NCI-H82 (cell line): ENCODE results near the gene PPP1R3F.
"Not testable (repeated sequence)": the region's sequence is repeated elsewhere in the genome, so short reads cannot be mapped to it uniquely, and the experiment has no call there.

Experiments
- DNase-seq: peaks from one replicate; lab custom pipeline; 2025; lab: John Stamatoyannopoulos, UW

PPP1R3F gene

DNA sequence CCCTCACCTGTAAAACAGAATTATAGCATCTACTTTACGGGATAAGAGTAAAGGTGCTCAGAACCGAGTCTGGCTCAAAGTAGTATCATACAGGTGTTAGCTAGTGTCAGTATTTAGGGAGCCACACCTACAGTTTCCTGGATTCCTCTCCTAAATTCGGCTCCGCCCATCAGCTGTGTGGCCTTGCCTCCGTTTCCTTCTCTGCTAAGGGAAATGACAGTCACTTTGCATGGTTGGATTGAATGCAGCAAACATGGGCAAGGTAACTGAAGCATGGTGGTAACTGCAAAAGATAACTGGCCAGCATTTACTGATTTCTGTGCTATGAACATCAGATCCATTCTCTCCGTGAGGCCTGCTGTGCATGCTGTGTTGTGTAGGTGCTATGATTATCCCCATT is 2.8 kb downstream of the PPP1R3F start:
- DNase-seq = no peak

DNA sequence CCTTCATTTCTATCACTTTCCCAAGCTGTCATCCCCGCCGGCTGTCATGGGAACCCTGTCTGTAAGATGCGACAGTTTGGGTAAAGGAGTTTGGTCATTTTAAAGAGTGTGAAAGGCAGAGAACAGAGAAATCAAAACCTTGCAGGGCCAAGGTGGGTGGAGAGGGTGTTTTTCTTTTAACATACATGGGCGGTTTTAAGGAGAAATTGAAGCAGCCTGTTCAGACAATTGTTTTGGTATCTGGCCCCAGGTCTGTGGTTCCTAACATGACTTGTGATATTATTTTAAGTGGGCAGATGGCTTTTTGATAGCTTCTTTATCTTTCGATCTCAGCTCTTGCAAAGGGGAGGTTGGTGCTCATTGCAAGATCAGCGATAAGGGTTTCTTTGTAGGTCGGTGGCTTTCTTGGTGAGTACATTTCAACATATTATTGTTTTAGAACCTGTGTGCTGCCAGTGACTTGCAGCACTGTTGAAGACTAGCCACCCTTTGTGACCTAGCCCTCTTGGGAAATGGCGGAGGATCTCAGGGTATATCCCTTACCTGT is 3.7 kb downstream of the PPP1R3F start:
- DNase-seq = no peak

DNA sequence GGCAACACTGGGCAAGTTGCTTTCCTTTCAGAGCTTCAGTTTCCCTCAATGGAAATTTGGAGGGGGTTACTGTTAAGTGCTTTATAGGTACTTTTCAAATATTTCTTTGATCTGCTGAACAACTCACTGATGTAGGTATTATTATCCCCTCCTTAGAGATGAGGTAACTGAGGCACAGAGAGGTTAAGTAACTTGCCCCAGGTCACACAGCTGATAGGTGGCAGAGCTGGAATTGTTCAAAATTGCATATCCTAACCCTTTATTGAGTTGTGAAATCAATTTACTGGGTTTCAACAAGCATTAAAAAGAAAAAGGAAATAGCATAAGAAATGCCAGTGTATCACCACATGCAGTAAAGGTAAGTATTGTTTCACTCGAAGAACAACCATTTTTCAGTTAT is 6.6 kb downstream of the PPP1R3F start:
- no peak for DNase-seq

DNA sequence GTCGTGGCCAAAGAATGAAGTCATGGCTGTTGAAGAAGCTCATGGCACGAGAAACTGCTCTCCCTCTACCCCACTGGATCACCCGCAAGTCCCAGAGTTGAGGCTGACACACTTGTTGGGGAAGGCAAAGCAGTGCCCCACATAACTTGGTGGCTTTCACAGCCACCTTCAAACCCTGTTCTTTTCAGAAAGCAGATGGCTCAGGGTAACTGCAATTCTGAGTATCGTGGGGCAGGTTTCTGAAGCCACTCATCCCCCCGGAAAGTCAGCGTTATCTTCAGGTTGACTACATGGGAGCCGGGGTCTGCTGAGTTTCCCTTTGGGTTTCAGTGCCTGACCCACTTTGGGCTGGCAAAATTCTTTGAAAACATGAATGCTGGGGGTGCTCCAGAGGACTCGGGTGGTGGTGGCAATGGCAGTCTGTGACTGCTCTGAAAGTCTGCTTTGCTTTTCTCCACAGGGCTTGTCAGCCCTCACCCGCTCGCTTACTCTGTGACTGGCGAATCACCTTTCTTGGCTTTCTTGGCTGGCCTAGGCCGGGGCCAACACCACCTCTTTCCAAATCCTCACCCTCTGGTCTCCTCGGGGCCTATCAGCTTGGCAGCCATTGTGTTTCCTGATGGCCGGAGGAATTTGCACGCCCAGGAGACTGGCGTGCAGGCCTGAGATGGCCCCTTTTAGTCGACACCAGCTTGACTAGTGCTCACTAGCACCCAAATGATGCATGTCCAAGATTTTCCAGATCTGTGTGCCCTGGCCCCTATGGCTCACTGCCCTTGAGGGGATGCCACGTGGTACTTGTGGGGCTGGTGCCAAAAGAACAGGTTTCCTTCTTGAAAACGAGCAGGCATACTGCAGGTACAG is 7.3 kb downstream of the PPP1R3F start:
- no peak for DNase-seq

DNA sequence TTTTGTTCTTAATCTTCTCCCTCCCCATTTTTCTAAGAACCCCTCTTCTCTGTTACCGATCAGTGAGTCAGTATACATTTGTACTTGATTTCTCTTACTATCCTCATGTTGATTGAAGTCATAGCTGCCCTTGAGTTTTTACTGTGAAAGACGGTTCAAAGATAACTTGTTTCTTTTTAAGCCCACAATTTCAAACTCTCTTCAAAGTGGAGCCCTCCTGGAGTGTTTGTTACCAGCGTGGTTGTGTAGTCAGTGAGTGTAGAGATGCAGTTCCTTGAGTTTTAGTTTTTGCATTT is 7.9 kb downstream of the PPP1R3F start:
- DNase-seq = no peak

DNA sequence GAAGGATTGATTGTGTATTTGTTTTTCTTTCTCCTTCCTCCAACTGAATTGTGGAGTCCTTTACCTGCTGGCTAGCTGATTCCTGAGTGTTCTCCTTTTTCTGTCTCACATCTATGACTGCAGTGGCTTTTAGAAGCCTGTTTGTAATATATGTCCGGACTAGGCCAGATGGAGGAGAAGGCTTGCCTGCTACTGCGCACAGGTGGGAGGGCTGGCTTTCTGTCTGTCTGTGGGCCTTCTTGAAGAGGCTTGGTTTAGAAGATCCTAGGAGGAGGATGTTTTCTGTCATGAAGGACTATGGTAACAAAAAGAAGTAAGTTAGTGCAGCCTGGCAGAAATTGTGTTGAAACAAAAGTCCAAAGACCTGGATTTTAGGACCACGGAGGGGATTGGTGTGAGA is 8.5 kb downstream of the PPP1R3F start:
- no peak for DNase-seq

DNA sequence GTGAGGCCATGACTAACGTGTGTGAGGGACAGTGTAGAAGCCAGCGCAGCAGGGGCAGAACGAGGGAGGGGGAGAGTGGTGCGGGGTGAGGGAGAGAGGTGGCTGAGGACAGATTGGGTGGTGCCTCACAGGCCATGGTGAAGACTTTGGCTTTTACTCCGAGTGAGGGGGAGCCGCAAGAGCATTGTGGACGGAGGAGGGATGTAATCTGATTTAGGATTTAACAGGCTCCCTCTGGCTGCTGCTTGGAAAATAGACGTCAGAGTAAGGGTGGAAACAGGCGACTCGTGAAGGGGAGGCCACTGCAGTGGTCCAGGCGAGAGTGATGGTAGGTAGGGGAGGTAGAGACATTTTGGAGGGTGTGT is 13.0 kb downstream of the PPP1R3F start:
- DNase-seq = peak; percentile 92

DNA sequence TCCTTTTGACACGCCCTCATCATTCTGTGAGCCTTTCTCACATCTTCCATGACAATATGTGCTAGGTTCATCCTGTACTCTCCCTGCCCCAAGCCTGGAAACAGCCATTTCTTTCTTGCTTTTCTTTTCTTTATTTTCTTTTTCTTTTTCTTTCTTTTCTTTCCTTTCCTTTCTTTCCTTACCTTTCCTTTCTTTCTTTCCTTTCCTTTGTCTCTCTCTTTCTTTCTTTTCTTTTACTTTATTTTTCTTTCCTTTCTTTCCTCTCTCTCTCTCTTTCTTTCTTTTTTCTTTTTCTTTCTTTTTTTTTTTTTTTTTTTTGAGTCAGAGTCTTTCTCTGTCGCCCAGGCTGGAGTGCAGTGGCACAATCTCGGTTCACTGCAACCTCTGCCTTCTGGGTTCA is 14.6 kb downstream of the PPP1R3F start:
- DNase-seq = no peak

DNA sequence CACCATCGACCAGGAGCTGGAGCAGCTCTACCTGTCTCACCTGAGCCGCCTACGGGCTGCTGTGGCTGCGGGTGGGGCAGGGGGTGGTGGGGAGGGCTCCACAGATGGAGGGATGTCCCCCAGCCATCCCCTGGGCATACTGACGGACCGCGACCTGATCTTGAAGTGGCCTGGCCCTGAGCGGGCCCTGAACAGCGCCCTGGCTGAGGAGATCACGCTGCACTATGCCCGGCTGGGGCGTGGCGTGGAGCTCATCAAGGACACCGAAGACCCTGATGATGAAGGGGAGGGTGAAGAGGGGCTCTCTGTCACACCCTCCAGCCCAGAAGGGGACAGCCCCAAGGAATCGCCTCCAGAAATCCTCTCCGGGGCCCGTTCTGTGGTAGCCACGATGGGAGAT is 16.5 kb downstream of the PPP1R3F start:
- DNase-seq = no peak

DNA sequence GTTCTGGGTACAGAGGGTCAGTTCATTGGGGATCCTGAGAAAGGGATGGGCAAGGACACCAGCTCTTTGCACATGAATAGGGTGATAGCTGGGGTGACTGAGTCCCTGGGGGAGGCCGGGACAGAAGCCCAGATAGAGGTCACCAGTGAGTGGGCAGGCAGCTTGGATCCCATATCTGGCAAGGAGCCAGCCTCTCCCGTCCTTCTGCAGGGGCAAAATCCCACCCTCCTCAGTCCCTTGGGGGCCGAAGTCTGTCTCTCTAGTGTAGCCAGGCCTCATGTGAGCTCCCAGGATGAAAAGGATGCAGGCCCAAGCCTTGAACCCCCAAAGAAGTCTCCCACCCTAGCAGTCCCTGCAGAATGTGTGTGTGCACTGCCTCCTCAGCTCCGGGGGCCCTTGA is 17.0 kb downstream of the PPP1R3F start:
- no peak for DNase-seq

DNA sequence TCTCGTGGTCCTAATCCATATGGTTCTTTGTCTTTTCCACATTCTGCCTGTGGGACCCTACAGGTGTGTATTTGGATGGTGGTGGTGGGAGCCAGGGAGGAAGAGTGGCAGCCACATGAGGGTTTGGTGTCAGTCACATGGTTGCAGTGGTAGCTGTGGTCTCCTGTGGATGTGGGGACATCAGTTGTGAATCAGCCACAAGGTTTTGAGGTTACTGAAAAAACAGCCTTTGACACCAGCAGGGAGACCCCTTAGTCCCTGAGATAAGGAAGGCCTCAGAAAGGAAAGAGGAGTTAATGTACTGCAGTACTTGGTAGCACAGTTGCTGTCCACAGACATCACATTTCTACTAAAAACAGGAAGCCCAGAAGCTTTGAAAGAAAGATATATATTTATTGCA is 18.1 kb downstream of the PPP1R3F start:
- DNase-seq = no peak

DNA sequence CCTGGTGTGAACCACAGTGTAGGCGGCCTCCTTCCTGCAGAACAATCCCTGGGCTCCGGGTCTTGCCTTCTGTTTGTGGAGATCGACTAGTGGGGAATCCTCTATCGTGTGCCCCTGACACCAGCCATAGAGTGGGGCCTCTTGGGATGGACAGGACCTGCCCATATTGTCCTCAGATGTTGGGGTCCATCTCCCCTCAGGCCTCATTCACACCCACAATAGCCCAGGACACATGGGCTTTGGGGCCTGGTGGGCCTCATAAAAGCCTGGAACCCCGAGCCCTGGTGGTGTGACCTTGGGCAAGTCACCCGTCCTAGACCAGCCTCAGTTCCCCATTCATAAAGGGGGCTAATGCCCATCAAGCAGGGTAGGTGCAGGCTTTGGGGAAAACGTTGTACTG is 20.6 kb downstream of the PPP1R3F start:
- DNase-seq = no peak

DNA sequence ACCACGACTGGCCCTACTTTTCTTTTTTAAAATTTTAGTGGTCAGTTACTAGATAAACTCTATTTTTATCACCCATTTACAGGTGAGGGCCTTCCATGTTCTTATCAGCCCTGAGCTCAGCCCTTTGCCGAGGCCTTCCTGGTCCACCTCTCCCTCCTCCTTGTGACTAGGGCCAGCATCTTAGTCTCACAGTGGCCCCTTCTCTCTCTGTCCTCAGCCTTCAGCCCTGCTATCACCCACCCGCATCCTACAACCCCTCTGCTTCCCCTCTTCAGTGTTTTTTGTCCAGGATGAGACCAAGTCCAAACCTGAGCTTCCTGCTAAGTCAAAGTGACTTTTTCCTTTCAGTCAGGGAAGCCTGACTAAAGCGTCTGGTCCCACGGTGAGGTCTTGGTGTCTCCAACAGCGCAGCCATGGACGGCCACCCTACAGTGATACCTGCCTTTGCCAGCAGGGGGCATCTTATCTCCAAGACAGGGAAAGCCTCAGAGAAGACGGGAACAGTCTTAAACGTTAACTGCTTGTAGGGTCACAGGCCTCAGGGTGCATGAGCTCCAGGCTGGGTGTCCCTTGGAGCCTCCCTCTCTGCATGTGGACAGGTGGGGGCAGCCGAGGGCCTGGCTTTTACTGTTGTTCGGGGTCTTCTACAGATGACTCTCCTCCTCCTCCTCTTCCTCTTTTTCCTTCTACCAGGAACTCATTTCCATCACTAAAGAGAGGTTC is 22.2 kb downstream of the PPP1R3F start:
- peak; percentile 83 for DNase-seq

DNA sequence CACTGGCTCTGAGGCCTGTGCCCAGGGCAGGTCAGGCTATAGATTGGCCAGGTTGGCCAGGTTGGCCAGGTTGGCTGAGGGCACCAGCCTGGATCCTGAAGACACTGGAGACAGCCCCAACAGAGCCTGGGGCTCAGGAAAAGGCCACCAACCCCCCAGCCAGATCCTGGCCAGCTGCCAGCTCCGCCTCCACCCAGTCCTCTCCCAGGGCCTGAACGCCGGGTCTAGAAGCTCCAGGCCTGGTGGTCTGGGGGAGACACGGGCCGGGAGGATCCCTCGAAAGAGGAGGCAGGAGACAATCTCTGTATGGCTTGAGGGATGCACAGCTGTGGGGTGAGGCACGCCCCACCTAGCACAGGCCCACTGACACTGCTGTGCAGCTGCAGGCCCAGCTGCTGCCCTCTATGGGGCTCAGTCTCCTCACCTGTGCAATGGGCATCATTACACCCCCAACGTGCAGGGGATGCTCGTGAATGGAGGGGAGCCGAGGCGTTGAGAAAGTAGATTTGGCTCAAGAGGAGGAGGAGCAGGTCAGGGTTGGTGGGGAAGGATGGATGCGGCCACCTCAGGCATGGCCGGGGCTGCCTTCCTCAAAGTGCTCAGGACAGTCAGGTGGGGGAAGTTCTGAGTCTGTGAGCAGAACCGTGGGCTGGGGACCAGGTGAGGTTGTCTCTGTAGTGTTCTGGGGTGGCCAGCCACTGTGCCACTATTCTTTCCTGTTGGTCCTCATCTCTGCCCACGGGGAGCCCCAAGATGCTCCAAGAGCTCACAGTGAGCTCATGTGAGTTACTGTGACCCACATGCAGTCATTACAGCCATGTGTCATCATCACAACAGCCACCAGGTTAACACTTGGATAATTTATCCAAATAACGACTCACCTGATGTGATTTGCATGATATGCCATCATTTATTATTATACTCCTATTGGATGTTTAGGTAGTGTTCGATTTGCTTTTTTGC is 23.1 kb downstream of the PPP1R3F start:
- DNase-seq = no peak

DNA sequence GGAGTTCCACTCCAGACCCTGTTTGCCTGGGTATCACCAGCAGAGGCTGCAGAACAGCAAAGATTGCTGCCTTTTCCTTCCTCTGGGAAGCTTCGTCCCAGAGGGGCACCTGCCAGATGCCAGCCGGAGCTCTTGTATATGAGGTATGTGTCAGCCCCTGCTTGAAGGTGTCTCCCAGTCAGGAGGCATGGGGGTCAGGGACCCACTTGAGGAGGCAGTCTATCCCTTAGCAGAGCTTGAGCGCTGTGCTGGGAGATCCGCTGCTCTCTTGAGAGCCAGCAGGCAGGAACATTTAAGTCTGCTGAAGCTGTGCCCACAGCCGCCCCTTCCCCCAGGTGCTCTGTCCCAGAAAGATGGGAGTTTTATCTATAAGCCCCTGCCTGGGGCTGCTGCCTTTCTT is 29.7 kb downstream of the PPP1R3F start:
- not testable (repeated sequence) for DNase-seq

DNA sequence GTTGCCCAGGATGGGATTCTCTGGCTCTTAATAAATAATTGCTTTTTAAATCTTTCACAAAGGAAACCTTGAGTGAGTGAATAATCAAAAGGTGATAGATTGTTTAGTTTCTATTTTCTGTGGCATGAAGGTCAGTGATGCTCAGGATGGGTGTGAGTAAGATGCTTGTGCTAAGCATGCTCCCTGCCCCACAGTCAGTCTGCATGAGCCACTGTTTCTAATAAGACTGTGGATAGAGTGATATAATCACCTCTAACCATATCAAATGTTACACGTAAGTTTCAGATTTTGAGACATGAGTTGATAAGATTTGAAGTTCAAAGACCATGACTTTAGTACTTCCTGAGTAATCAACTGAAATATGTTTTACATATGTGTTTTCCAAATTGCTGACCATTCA is 31.1 kb downstream of the PPP1R3F start:
- DNase-seq = no peak

DNA sequence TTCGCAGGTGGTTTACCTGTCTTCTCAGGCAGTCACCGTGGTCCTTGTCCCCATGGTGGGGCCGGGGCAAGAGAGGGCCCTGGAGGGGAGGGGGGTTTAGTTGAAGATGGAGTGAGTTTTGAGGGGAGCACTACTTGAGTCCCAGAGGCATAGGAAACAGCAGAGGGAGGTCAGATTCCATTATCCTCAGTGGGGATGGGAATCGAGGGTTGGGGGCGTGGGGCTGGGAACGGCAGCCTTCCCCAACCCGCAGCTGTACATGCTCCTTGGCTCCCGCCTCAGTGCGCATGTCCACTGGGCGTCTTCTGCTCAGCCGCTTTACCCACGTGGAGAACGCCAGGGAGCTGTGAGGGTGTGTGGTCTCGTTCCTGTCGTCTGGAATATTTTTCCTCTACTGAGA is 33.8 kb downstream of the PPP1R3F start, which contains the start of gene GAGE10:
Gene GAGE10 (plus strand): TSS at position 301 of the 400 bp plus-strand sequence. CDS start 1,214 bp downstream, outside the sequence.
- peak; percentile 5 for DNase-seq

DNA sequence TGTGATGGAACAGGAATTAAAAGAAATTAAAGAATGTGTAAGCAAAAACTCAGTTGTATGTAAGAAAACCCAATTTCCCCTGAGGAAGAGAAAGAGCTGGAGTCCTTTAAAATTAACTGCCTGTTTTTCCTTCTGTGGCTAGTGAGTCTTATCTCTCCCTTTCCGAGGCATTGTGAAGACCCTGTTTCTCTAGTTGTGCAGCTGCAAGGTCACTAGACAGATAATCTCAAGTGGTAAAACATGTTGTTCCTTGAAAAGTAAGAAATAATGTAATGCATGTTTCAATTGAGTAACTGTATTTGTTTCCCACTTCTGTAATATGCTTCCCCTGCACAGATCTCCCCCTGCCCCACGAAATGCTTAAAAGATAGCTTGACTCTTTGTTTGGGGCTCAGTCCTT is 38.2 kb downstream of the PPP1R3F start:
- DNase-seq = not testable (repeated sequence)

DNA sequence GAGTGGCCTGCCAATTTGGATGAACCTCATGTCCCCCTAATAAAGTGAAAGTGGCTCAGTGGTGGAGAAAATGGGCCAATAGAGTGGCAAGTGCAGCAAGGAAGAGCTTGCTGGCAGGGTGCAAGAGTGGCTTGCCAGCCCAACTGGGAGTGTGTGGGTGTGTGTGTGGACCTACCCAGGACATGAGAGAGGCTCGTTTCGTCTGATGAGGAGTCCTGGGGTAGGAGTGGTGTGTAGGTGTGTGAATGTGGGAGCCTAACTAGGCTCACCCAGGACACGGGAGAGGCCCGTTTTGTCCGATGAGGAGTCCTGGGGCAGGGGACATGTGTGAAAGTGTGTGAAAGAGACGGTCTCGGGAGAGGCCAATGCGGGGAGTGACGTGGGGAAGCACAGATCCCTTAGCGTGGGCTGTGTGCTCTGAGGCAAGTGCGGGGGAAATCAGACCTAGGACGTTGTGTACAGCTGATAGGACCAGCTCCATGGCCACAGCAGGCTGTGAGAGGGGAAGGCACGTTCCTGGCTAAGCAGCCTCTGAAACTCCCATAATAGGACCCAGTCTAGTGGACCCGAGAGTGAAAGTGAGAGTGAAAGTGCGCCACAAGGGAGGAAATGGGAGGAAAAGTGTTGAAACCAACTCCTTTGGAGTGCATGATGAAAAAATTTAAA is 39.1 kb downstream of the PPP1R3F start:
- no peak for DNase-seq

DNA sequence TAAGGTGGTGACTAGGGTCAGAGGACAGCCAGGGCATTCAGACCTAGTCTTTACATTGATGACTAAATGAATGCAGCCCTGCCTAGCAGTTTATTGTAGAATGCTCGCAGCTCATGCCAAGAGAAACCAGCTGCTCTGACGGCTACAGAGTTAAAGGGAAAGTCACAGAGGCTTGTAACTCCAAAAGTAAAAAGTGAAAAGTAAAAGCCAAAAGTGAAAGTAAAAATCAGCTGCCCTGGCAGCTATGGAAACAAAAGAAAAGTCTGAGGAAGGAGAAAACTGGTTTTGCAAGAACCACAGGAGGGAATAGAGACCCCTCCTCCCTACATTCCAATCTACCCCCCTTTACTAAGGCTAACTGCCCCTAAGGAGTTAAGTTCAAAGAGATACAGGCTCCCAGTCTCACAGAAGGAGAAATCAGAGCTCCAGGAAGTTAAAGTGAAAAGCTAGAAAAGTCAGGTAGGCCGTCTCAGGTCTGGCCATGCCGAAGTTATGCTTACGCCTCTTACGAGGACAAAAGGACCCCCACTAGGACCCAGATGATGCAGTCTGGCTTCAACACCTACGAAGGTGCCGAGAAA is 39.9 kb downstream of the PPP1R3F start:
- DNase-seq = no peak

DNA sequence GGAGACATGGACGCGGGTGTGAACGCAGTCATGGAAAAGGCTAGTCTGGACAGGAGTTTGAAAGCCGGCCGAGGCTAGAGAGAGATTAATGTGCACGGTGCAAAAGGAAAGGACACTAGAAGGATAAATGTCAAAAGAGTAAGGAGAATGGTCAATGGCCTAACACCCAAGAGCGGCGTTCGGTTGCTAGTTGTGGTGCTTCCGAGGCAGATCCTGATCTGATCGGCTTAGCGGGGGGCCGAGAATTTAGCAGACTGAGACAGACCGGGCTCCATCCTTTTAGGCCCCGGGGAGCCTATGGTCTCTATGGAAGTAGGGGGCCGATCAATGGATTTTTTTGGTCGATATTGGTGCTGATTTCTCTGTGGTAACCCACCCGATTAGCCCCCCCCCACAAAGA is 40.8 kb downstream of the PPP1R3F start:
- no peak for DNase-seq
